GM10266 (cell line): ENCODE results near the gene CHID1.

Source experiments
- DNase-seq: peaks from one replicate; pipeline ENCODE4 v3.0.0; 2012; ENCODE audit errors: extremely low spot score
- TF ChIP-seq, protein P1 (sequence below): IDR thresholded peaks from 2 replicates; pipeline ENCODE4 v1.5.1; 2012; ENCODE audit warnings: mild to moderate bottlenecking, low read depth; ENCODE audit not compliant: control insufficient read depth, insufficient read depth; ENCODE audit errors: missing control alignments

CHID1 gene

DNA sequence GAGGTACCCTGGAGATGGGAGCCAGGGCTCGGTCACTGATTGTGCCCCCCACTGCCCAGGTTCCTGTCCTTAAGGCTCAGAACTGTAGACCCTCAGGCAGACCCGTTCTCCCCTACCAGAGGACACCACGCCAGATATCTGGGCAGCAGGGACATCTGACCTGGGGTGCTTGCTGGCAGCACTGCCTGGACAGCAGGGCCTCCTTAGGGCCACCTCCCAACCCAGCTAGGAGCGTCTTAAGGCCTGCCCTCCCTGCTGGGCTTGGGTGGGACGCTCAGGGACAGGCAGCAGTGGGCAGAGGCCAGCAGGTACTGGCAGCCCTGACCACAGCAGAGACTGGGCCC lies 71.4 kb downstream of the CHID1 start:
- no peak for DNase-seq
- TF ChIP-seq, protein P1, sequence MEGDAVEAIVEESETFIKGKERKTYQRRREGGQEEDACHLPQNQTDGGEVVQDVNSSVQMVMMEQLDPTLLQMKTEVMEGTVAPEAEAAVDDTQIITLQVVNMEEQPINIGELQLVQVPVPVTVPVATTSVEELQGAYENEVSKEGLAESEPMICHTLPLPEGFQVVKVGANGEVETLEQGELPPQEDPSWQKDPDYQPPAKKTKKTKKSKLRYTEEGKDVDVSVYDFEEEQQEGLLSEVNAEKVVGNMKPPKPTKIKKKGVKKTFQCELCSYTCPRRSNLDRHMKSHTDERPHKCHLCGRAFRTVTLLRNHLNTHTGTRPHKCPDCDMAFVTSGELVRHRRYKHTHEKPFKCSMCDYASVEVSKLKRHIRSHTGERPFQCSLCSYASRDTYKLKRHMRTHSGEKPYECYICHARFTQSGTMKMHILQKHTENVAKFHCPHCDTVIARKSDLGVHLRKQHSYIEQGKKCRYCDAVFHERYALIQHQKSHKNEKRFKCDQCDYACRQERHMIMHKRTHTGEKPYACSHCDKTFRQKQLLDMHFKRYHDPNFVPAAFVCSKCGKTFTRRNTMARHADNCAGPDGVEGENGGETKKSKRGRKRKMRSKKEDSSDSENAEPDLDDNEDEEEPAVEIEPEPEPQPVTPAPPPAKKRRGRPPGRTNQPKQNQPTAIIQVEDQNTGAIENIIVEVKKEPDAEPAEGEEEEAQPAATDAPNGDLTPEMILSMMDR: no peak

DNA sequence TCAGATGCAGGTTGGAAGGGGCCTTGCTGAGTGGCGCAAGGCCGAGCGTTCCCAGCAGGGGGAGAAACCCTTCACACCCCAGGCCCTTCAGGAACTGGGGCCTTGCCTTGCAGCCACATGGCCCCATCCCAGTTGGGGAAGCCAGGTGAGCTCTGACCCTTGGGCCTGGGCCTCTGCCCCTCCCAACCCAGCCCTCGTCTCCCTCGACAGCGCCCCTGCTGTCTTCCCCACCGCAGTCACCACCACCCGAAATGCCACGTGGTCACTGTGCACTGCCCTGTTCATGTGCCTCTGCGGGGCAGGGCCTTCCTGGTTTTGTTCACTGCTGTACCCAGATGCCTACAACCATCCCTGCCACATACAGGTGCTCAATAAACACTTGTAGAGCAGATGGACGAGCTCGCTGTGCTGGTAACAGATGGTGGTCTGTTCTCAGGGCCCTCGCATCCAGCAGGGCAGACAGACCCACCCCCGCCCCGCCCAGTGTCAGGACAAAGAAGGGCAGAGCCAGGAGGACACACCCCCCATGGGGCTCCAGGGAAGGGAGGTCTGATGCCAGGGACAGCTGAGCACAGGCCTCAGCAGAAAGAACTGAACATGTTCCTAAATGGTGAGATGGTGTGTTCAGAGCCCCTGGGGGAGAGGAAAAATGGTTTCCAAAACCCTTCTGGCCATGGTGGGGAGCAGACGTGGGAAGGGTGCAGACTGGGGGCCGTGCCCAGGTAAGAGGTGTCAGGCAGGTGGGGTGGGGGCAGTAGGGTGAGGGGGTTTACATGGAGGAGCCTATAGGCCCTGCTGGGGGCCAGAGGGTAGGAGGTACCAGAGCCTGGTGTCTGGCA lies 72.0 kb downstream of the CHID1 start:
- TF ChIP-seq, protein P1: no peak
- no peak for DNase-seq

DNA sequence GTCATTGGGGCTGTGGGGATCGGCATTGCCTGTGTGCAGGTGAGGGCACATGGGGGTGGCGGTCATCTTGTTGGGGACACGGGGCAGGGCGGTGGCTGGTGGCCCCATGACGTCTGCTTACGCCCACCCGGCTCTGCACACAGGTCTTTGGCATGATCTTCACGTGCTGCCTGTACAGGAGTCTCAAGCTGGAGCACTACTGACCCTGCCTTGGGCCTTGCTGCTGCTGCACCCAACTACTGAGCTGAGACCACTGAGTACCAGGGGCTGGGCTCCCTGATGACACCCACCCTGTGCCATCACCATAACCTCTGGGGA lies 72.7 kb downstream of the CHID1 start:
- TF ChIP-seq, protein P1: no peak
- no peak for DNase-seq

- no peak for DNase-seq
- TF ChIP-seq, protein P1: no peak
Observed at GRCh38 chr11:837189-837989, 73.2 kb downstream of the CHID1 start.

- no peak for DNase-seq
- TF ChIP-seq, protein P1: no peak
Observed at GRCh38 chr11:836700-837099, 73.9 kb downstream of the CHID1 start.

DNA sequence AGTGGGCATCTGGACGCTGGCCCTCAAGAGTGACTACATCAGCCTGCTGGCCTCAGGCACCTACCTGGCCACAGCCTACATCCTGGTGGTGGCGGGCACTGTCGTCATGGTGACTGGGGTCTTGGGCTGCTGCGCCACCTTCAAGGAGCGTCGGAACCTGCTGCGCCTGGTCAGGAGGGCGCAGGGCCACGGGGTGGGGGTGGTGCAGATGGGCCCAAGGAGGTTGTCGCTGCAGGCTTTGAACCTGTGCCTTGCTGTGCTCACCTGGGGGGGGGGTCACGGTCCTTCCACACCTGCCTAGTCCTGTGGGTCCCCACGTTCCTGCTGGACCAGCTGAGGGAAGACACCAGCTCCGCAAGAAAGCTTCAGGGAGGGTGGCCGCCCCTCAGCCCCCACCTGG lies 74.3 kb downstream of the CHID1 start:
- no peak for DNase-seq
- TF ChIP-seq, protein P1: no peak
